ENCODE measurements around the gene PKHD1.

GRCh38 chr6:51887859-51888258 is 199.6 kb downstream of the PKHD1 start:
- TF ChIP-seq EP300 (IDR thresholded peaks at IDR 0.05) (no peak), CTCF (IDR thresholded peaks at IDR 0.05) (no peak), POLR2A (IDR thresholded peaks at IDR 0.05) (no peak), POLR2AphosphoS5 (IDR thresholded peaks at IDR 0.05) (no peak)

All from suprapubic skin (tissue), 4 donors.